GM12878 (cell line): ENCODE data around the gene PTCD1. TPM values are rescaled to one million over a fixed set of nuclear protein-coding genes. Genes with fewer than 3 reads are reported as not detected.

ENCODE experiments used
- ATAC-seq: fragments of 200-7000 bp; cut with Tn5 transposase; 3 replicates; pipeline ENCODE4 v1.9.1; 2020; ENCODE audit warnings: mild to moderate bottlenecking, moderate library complexity
- BruUV-seq: library from RNA; stranded (reverse); fragments of 400-500 nt; replicated peaks from 2 replicates; lab custom pipeline; 2021; lab: Mats Ljungman, UMichigan
- CTCF ChIA-PET: fragments of 300-600 bp; sonication (Branson Sonifier 250); formaldehyde crosslinking; extraction: SDS; loops from one replicate; lab custom pipeline; 2021; ENCODE audit warnings: inconsistent platforms; lab: Yijun Ruan, JAX
- POLR2A ChIA-PET: fragments of 350-600 bp; formaldehyde crosslinking; extraction: SDS; loops from one replicate; lab custom pipeline; 2021; ENCODE audit warnings: inconsistent platforms; lab: Charles Lee
- RAD21 ChIA-PET: fragments of 300-600 bp; sonication (Branson Sonifier 250); formaldehyde crosslinking; loops from one replicate; lab custom pipeline; 2023; ENCODE audit warnings: antibody characterized with exemption; ENCODE audit not compliant: unreplicated experiment; lab: Charles Lee
- SMC1A ChIA-PET: fragments of 300-600 bp; sonication (Branson Sonifier 250); formaldehyde crosslinking; loops from one replicate; lab custom pipeline; 2023; ENCODE audit not compliant: unreplicated experiment, uncharacterized antibody; lab: Charles Lee
- DNase-seq: peaks from one replicate; pipeline ENCODE4 v3.0.0-alpha.2; 2011; ENCODE audit warnings: low read depth, low spot score
- FAIRE-seq: peaks from 3 replicates; lab custom pipeline; 2011; peaks lifted over from hg19 to GRCh38; lab: Jason Lieb, UNC
- H2AFZ ChIP-seq: 2 replicates; pipeline ENCODE4 v1.6.0; 2011; ENCODE audit warnings: low read depth, low read length, control low read depth; ENCODE audit not compliant: control insufficient read depth
- H3K27ac ChIP-seq: 2 replicates; pipeline ENCODE4 v1.5.1; 2011; ENCODE audit warnings: control low read depth; ENCODE audit not compliant: control insufficient read depth, insufficient read depth
- H3K27me3 ChIP-seq, 2 experiments: replicated peaks in 1 of 2; 2 replicates each; pipeline versions ENCODE4 v1.6.0 to v1.6.1; 2011; ENCODE audit warnings: low read length in 1 of 2; ENCODE audit not compliant: control insufficient read depth in 2 of 2, insufficient read depth in 2 of 2
- H3K36me3 ChIP-seq, 2 experiments: 2 replicates each; pipeline ENCODE4 v1.5.1; 2011; ENCODE audit warnings: low read length in 1 of 2; ENCODE audit not compliant: control insufficient read depth in 2 of 2, insufficient read depth in 2 of 2
- H3K4me1 ChIP-seq: 2 replicates; pipeline ENCODE4 v1.6.1; 2011; ENCODE audit warnings: mild to moderate bottlenecking, low read length, moderate library complexity, mixed read lengths; ENCODE audit not compliant: control insufficient read depth, insufficient read depth
- H3K4me2 ChIP-seq: 2 replicates; pipeline ENCODE4 v1.6.0; 2011; ENCODE audit warnings: control low read depth; ENCODE audit not compliant: control insufficient read depth, insufficient read depth
- H3K4me3 ChIP-seq: fragments of 200-600 bp; sonication (generic); 2 replicates; pipeline ENCODE4 v1.5.1; 2016
- H3K79me2 ChIP-seq: 2 replicates; pipeline ENCODE4 v1.6.0; 2011; ENCODE audit warnings: low read length; ENCODE audit not compliant: control insufficient read depth, insufficient read depth
- H3K9ac ChIP-seq: 2 replicates; pipeline ENCODE4 v1.8.0; 2011; ENCODE audit warnings: low read length, control low read depth, mixed read lengths; ENCODE audit not compliant: control insufficient read depth, insufficient read depth
- H3K9me3 ChIP-seq: replicated peaks from 3 replicates; pipeline ENCODE4 v1.5.1; 2011; ENCODE audit warnings: mild to moderate bottlenecking, low read length; ENCODE audit not compliant: control insufficient read depth, insufficient read depth
- H4K20me1 ChIP-seq: 2 replicates; pipeline ENCODE4 v1.6.0; 2011; ENCODE audit not compliant: control insufficient read depth, insufficient read depth
- BRCA1 ChIP-seq: IDR thresholded peaks from 2 replicates; pipeline ENCODE4 v1.6.1; 2011; ENCODE audit warnings: low read depth, low read length, improper control_type of control experiment
- CHD1 ChIP-seq: IDR thresholded peaks from 2 replicates; pipeline ENCODE4 v1.6.1; 2012; ENCODE audit warnings: low read depth, low read length, improper control_type of control experiment
- ESRRA ChIP-seq: IDR thresholded peaks from 2 replicates; pipeline ENCODE4 v1.6.1; 2012; ENCODE audit warnings: mild to moderate bottlenecking, low read length, improper control_type of control experiment
- GATAD2B ChIP-seq: fragments of 450-650 bp; conservative IDR thresholded peaks from 2 replicates; pipeline ENCODE4 v1.6.1; 2017; ENCODE audit warnings: low read depth, mild to moderate bottlenecking, moderate library complexity
- HCFC1 ChIP-seq: fragments of 150-350 bp; IDR thresholded peaks from 2 replicates; pipeline ENCODE4 v1.6.1; 2014; ENCODE audit warnings: low read length
- KDM1A ChIP-seq: fragments of 200-600 bp; sonication (generic); IDR thresholded peaks from 2 replicates; pipeline ENCODE4 v1.6.1; 2016; ENCODE audit warnings: borderline replicate concordance
- MEF2A ChIP-seq: IDR thresholded peaks from 2 replicates; pipeline ENCODE4 v1.6.1; 2011; ENCODE audit warnings: low read depth, mild to moderate bottlenecking, low read length, moderate library complexity; ENCODE audit not compliant: insufficient read depth
- MLLT1 ChIP-seq: fragments of 450-650 bp; IDR thresholded peaks from 2 replicates; pipeline ENCODE4 v1.6.1; 2016; ENCODE audit warnings: mild to moderate bottlenecking
- MXI1 ChIP-seq: fragments of 150-350 bp; IDR thresholded peaks from 2 replicates; pipeline ENCODE4 v1.6.1; 2011; ENCODE audit warnings: low read depth, mild to moderate bottlenecking, inconsistent platforms, low read length, improper control_type of control experiment
- MYC ChIP-seq: IDR thresholded peaks from 2 replicates; pipeline ENCODE4 v1.6.1; 2011; ENCODE audit warnings: mild to moderate bottlenecking, low read length, moderate library complexity, inconsistent platforms; ENCODE audit not compliant: insufficient read depth, insufficient replicate concordance, insufficient read length, severe bottlenecking
- NFXL1 ChIP-seq: fragments of 450-650 bp; IDR thresholded peaks from 2 replicates; pipeline ENCODE4 v1.6.1; 2017; ENCODE audit warnings: antibody characterized with exemption, mild to moderate bottlenecking, borderline replicate concordance
- RELA ChIP-seq: fragments of 450-650 bp; IDR thresholded peaks from 2 replicates; pipeline ENCODE4 v1.8.0; 2014; ENCODE audit warnings: borderline replicate concordance; ENCODE audit not compliant: partially characterized antibody
- ZNF24 ChIP-seq: fragments of 450-650 bp; IDR thresholded peaks from 2 replicates; pipeline ENCODE4 v1.6.1; 2017; ENCODE audit warnings: antibody characterized with exemption, mild to moderate bottlenecking
- ZNF274 ChIP-seq: IDR thresholded peaks from one replicate; pipeline ENCODE4 v1.8.0; 2011; ENCODE audit not compliant: insufficient read length, insufficient read depth
- ZZZ3 ChIP-seq: IDR thresholded peaks from 2 replicates; pipeline ENCODE4 v1.6.1; 2011; ENCODE audit warnings: low read depth; ENCODE audit not compliant: control insufficient read depth, insufficient read length
- WGBS: methylation state at CpG from one replicate; pipeline ENCODE4 v1.1.6; 2016; ENCODE audit warnings: low lambda C conversion rate; ENCODE audit not compliant: insufficient replicate concordance, insufficient coverage; ENCODE audit errors: missing lambda C conversion rate; 5-methylcytosine and 5-hydroxymethylcytosine counted together
- in situ Hi-C: fragments of 300-500 bp; cut with MboI; formaldehyde crosslinking; loops from 9 replicates; pipeline ENCODE4 v1.14.3; 2018; ENCODE audit warnings: mixed read lengths
- intact Hi-C: fragments of 100-400 bp; cut with micrococcal nuclease; formaldehyde crosslinking; loops from one replicate; pipeline ENCODE4 v1.14.2; 2022; ENCODE audit not compliant: unreplicated experiment
- polyA plus RNA-seq, 11 experiments: library from polyadenylated mRNA; depleted of rRNA in 4 of 11; unstranded in 6 of 11; stranded (reverse) in 5 of 11; fragments of >200 nt; fragmentation: Nextera tagmentation in 4 of 11; fragmentation: Illumina TruSeq in 1 of 11; extraction: Ambion mirVana in 4 of 11; extraction: Trizol in 1 of 11; gene quantifications; 1 replicate in 1 of 11; 2 replicates in 10 of 11; pipeline versions ENCODE4 v1.2.1 to v1.2.3, GENCODE V29; 2011 to 2016; ENCODE audit warnings: inconsistent platforms in 2 of 11, missing spikeins in 2 of 11, low read depth in 1 of 11
- total RNA-seq, 4 experiments: library from RNA; depleted of rRNA in 3 of 4; stranded (reverse); fragments of >200 nt in 3 of 4; fragmentation: Illumina TruSeq in 1 of 4; extraction: Trizol in 1 of 4; gene quantifications; 2 replicates each; pipeline versions ENCODE4 v1.2.1 to v1.2.3, GENCODE V29; 2013 to 2021
- TF ChIP-seq, protein P1 (sequence below): fragments of 450-650 bp; IDR thresholded peaks from 2 replicates; pipeline ENCODE4 v1.6.1; 2016; ENCODE audit warnings: mild to moderate bottlenecking
- TF ChIP-seq, protein P2 (sequence below): fragments of 150-350 bp; IDR thresholded peaks from 2 replicates; pipeline ENCODE4 v1.6.1; 2016; ENCODE audit warnings: low read depth, low read length

PTCD1 gene
- total and polyA plus RNA-seq, 10 of the 15 experiments (the other 5 are each of a cell fraction or from before 2014, with no cell fraction given): 0.26 to 9.7 (median 5.0) TPM

- intact Hi-C loops (loop anchor here (5.0 kb wide), 1 partner anchor 33 kb away; the partner anchor contains the start of genes BUD31 and PDAP1), in situ Hi-C loops (no loop called here)
- WGBS: 1% methylated on average over 56 of the region's 95 CpGs
- ChIA-PET RAD21 (interaction anchor here (1.6 kb wide), 1 partner anchor 34 kb away, joined by 8 read pairs; the partner anchor contains the start of genes BUD31 and PDAP1), CTCF (interaction anchor here (1.2 kb wide), 1 partner anchor 13 kb away, joined by 4 read pairs; no protein-coding TSS in a partner anchor), POLR2A (interaction anchor here (0.9 to 1.8 kb wide), 6 partner anchors 34 to 49 kb away, joined by 3 to 9 read pairs (median 6); partner anchors contain the start of genes ARPC1A, BUD31 and PDAP1), SMC1A (interaction anchor here (1.0 kb wide), 1 partner anchor 34 kb away, joined by 3 read pairs; the partner anchor contains the start of genes BUD31 and PDAP1)
- peaks cover 0 to 7% of the 10 kb centered on the region in 2 experiments; a peak in 3 of 4 replicates for H3K36me3 ChIP-seq
- H4K20me1 ChIP-seq: no peaks in the 10 kb centered on the region; the same call in 1 of the 2 replicates
- H3K27ac ChIP-seq: peak within 1 kb of the TSS; percentile 85
- H3K27me3 ChIP-seq: no peaks in the 10 kb centered on the region
- peak within 1 kb of the TSS; percentile 96 for H3K4me3 ChIP-seq
- BruUV-seq: no TSS peak
- H3K9me3 ChIP-seq: no peaks in the 10 kb centered on the region
- FAIRE-seq: no peak
- H2AFZ ChIP-seq: peak within 1 kb of the TSS; percentile 94
- DNase-seq: no peak
- H3K79me2 ChIP-seq: peaks cover 38% of the 10 kb centered on the region
- peak within 1 kb of the TSS; percentile 83 for H3K9ac ChIP-seq
- peak within 1 kb of the TSS; percentile 94 for H3K4me2 ChIP-seq
- peaks cover 22% of the 10 kb centered on the region for H3K4me1 ChIP-seq
- peak; percentile 84 for ATAC-seq
- TF ChIP-seq MYC (no peak), RELA (no peak), MLLT1 (no peak), ZNF24 (no peak), MEF2A (no peak), BRCA1 (no peak), GATAD2B (peak; percentile 82), KDM1A (no peak), CHD1 (no peak), ESRRA (no peak), MXI1 (peak; percentile 15; the same call in 1 of the 2 replicates), ZZZ3 (no peak), ZNF274 (no peak), HCFC1 (no peak), NFXL1 (no peak)
- TF ChIP-seq, protein P1, sequence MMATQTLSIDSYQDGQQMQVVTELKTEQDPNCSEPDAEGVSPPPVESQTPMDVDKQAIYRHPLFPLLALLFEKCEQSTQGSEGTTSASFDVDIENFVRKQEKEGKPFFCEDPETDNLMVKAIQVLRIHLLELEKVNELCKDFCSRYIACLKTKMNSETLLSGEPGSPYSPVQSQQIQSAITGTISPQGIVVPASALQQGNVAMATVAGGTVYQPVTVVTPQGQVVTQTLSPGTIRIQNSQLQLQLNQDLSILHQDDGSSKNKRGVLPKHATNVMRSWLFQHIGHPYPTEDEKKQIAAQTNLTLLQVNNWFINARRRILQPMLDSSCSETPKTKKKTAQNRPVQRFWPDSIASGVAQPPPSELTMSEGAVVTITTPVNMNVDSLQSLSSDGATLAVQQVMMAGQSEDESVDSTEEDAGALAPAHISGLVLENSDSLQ: no peak
- TF ChIP-seq, protein P2, sequence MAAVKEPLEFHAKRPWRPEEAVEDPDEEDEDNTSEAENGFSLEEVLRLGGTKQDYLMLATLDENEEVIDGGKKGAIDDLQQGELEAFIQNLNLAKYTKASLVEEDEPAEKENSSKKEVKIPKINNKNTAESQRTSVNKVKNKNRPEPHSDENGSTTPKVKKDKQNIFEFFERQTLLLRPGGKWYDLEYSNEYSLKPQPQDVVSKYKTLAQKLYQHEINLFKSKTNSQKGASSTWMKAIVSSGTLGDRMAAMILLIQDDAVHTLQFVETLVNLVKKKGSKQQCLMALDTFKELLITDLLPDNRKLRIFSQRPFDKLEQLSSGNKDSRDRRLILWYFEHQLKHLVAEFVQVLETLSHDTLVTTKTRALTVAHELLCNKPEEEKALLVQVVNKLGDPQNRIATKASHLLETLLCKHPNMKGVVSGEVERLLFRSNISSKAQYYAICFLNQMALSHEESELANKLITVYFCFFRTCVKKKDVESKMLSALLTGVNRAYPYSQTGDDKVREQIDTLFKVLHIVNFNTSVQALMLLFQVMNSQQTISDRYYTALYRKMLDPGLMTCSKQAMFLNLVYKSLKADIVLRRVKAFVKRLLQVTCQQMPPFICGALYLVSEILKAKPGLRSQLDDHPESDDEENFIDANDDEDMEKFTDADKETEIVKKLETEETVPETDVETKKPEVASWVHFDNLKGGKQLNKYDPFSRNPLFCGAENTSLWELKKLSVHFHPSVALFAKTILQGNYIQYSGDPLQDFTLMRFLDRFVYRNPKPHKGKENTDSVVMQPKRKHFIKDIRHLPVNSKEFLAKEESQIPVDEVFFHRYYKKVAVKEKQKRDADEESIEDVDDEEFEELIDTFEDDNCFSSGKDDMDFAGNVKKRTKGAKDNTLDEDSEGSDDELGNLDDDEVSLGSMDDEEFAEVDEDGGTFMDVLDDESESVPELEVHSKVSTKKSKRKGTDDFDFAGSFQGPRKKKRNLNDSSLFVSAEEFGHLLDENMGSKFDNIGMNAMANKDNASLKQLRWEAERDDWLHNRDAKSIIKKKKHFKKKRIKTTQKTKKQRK: no peak
Measured at GRCh38 chr7:99374111-99375064, 64.2 kb downstream of the PTCD1 start, which contains the start of gene ARPC1B. Gene ARPC1B (plus strand): TSS chr7:99374730. CDS start chr7:99385715, 10,985 bp downstream.
